GM12892 (cell line): ENCODE results near the gene LMX1B.
A peak's percentile ranks its signal among the peaks of the same experiment; 100 is the strongest.

Experiments used
- DNase-seq: peaks from one replicate; pipeline ENCODE4 v3.0.0; 2011; ENCODE audit not compliant: insufficient read length
- FAIRE-seq: peaks from 2 replicates; lab custom pipeline; 2011; peaks lifted over from hg19 to GRCh38; lab: Jason Lieb, UNC
- POLR2A ChIP-seq: IDR thresholded peaks from 2 replicates; pipeline ENCODE4 v1.6.1; 2011; ENCODE audit warnings: low read depth, low read length, control low read depth
- POLR2AphosphoS5 ChIP-seq: IDR thresholded peaks from 2 replicates; pipeline ENCODE4 v1.6.1; 2011; ENCODE audit warnings: low read depth, low read length, control low read depth
- TAF1 ChIP-seq: IDR thresholded peaks from 2 replicates; pipeline ENCODE4 v1.6.1; 2011; ENCODE audit warnings: low read depth, mild to moderate bottlenecking, control low read depth, low read length, borderline replicate concordance

Gene LMX1B

GRCh38 chr9:126615245-126615790 is 1.6 kb downstream of the LMX1B start:
- no peak for DNase-seq

GRCh38 chr9:126615791-126616447 is 2.2 kb downstream of the LMX1B start:
- TF ChIP-seq POLR2A: no peak
- TF ChIP-seq POLR2AphosphoS5: no peak
- TF ChIP-seq TAF1: no peak
- FAIRE-seq (no peak), DNase-seq (peak; percentile 6)

More at GRCh38 chr9:126615245-126615790, 1.6 kb downstream of the LMX1B start:
- TF ChIP-seq POLR2AphosphoS5 (no peak), TAF1 (no peak), POLR2A (no peak)
- FAIRE-seq: no peak

GRCh38 chr9:126616521-126616976 is 2.8 kb downstream of the LMX1B start:
- TF ChIP-seq TAF1 (no peak), POLR2AphosphoS5 (no peak), POLR2A (no peak)
- FAIRE-seq (no peak), DNase-seq (peak; percentile 8)

GRCh38 chr9:126617003-126617822 is 3.5 kb downstream of the LMX1B start:
- no peak for TF ChIP-seq TAF1
- no peak for TF ChIP-seq POLR2AphosphoS5
- no peak for TF ChIP-seq POLR2A
- DNase-seq: peak; percentile 3
- FAIRE-seq: no peak

GRCh38 chr9:126617823-126618165 is 4.1 kb downstream of the LMX1B start:
- DNase-seq (no peak), FAIRE-seq (no peak)
- TF ChIP-seq TAF1: no peak
- no peak for TF ChIP-seq POLR2AphosphoS5
- no peak for TF ChIP-seq POLR2A

- FAIRE-seq (no peak), DNase-seq (peak; percentile 9)
- TF ChIP-seq TAF1: no peak
- no peak for TF ChIP-seq POLR2A
- no peak for TF ChIP-seq POLR2AphosphoS5
Observed at GRCh38 chr9:126618190-126618584, 4.5 kb downstream of the LMX1B start.

GRCh38 chr9:126618585-126619360 is 5.0 kb downstream of the LMX1B start:
- DNase-seq (peak; percentile 23), FAIRE-seq (no peak)
- TF ChIP-seq POLR2AphosphoS5 (no peak), POLR2A (no peak), TAF1 (no peak)

GRCh38 chr9:126619361-126620135 is 5.8 kb downstream of the LMX1B start:
- FAIRE-seq (no peak), DNase-seq (peak; percentile 13)
- no peak for TF ChIP-seq POLR2A
- TF ChIP-seq TAF1: no peak
- no peak for TF ChIP-seq POLR2AphosphoS5

GRCh38 chr9:126620478-126620877 is 6.8 kb downstream of the LMX1B start:
- DNase-seq: no peak
- TF ChIP-seq TAF1 (no peak), POLR2A (no peak), POLR2AphosphoS5 (no peak)
- FAIRE-seq: no peak

- DNase-seq (no peak), FAIRE-seq (no peak)
- TF ChIP-seq POLR2AphosphoS5 (no peak), TAF1 (no peak), POLR2A (no peak)
Observed at GRCh38 chr9:126621061-126621918, 7.6 kb downstream of the LMX1B start.
